Lung (tissue), 12 donors: ENCODE measurements around the gene MAGEA3. TPM values are rescaled to one million over a fixed set of nuclear protein-coding genes. Genes with fewer than 3 reads are reported as not detected.
"Not testable (repeated sequence)": the region's sequence is repeated elsewhere in the genome, so short reads cannot be mapped to it uniquely, and the experiment has no call there.

Experiments
- ATAC-seq: fragments of 200-7000 bp; cut with Tn5 transposase; one replicate; pipeline ENCODE4 v1.9.1; 2020; ENCODE audit warnings: moderate number of reproducible peaks; ENCODE audit not compliant: insufficient read depth, low FRiP score
- DNase-seq, 3 donors: peaks; one replicate each; pipeline ENCODE4 v3.0.0-alpha.2; 2013 to 2017
- H3K27ac ChIP-seq, 2 donors: one replicate each; pipeline ENCODE4 v1.5.1; 2013; ENCODE audit warnings: mild to moderate bottlenecking in 2 of 2, moderate library complexity in 2 of 2, control low read depth in 1 of 2, inconsistent platforms in 1 of 2, low read depth in 1 of 2, low read length in 1 of 2
- H3K27me3 ChIP-seq, 3 donors: one replicate each; pipeline ENCODE4 v1.5.1; 2013; ENCODE audit warnings: low read length in 2 of 3; ENCODE audit not compliant: control insufficient read depth in 3 of 3, insufficient read depth in 3 of 3
- H3K36me3 ChIP-seq, 4 donors: one replicate each; pipeline ENCODE4 v1.5.1; 2013; ENCODE audit warnings: low read length in 4 of 4, mild to moderate bottlenecking in 1 of 4, moderate library complexity in 1 of 4; ENCODE audit not compliant: control insufficient read depth in 4 of 4, insufficient read depth in 4 of 4
- H3K4me1 ChIP-seq, 5 donors: one replicate each; pipeline ENCODE4 v1.5.1; 2013; ENCODE audit warnings: low read length in 5 of 5, mild to moderate bottlenecking in 2 of 5, moderate library complexity in 1 of 5; ENCODE audit not compliant: control insufficient read depth in 5 of 5, insufficient read depth in 5 of 5
- H3K4me3 ChIP-seq: one replicate; pipeline ENCODE4 v1.5.1; 2013; ENCODE audit warnings: mild to moderate bottlenecking, control low read depth, moderate library complexity
- H3K9ac ChIP-seq, 2 donors: one replicate each; pipeline ENCODE4 v1.5.1; 2013; ENCODE audit warnings: low read length in 2 of 2, control low read depth in 1 of 2; ENCODE audit not compliant: insufficient read depth in 1 of 2
- H3K9me3 ChIP-seq, 4 donors: one replicate each; pipeline ENCODE4 v1.5.1; 2013; ENCODE audit warnings: low read length in 3 of 4, mild to moderate bottlenecking in 1 of 4, moderate library complexity in 1 of 4; ENCODE audit not compliant: control insufficient read depth in 4 of 4, insufficient read depth in 3 of 4
- WGBS, 2 donors: extraction: QIAGEN DNeasy Blood & Tissue Kit; methylation state at CpG; one replicate each; pipeline ENCODE4 v1.1.7; 2013; 5-methylcytosine and 5-hydroxymethylcytosine counted together
- polyA plus RNA-seq, 2 donors: library from polyadenylated mRNA; stranded (reverse); fragments of 200-250 nt; gene quantifications; one replicate each; pipeline ENCODE4 v1.2.1, GENCODE V29; 2013
- total RNA-seq, 2 donors: library from RNA; depleted of rRNA in 1 of 2; stranded (reverse); fragments of >200 nt in 1 of 2; gene quantifications; one replicate each; pipeline ENCODE4 v1.2.1, GENCODE V29; 2014 to 2021
- TF ChIP-seq, protein P1 (sequence below): IDR thresholded peaks from 2 replicates; pipeline ENCODE4 v1.5.1; 2012; ENCODE audit warnings: mild to moderate bottlenecking; ENCODE audit errors: control extremely low read depth, extremely low read depth
- donor health status: control.
- donor health status: control.
- donor health status: Bipolar disorder and iron deficiency.
- donor health status: healthy.
- donor health status: DM: yes; HTN: yes; CAD: no.

Gene MAGEA3
- total and polyA plus RNA-seq, 4 donors = not detected

DNA sequence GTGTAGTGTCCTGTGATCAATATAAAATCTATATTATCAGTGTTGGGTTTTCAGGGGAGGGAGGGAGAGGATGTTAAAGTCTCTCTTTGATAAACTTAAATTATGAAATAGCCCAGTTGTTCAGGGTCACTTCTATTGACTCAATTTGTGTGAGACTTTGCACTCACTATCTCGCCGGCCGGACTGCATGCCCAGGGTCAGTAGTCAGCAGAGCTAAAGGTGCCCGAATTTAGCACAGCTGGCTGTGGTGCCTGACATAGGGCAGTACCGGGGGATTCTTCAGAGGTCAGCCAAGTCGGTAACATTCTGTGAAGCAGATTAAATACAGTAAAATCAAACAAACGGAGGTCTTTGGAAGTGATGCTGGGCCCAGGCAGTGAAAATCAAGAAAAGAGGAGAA, 41.7 kb upstream of the MAGEA3 start:
- H3K36me3 ChIP-seq = no peaks in the 10 kb centered on the region
- 82 to 87% methylated on average over 7 of the region's 7 CpGs for WGBS, 2 donors
- no peak overlapping the region for H3K4me3 ChIP-seq
- TF ChIP-seq, protein P1, sequence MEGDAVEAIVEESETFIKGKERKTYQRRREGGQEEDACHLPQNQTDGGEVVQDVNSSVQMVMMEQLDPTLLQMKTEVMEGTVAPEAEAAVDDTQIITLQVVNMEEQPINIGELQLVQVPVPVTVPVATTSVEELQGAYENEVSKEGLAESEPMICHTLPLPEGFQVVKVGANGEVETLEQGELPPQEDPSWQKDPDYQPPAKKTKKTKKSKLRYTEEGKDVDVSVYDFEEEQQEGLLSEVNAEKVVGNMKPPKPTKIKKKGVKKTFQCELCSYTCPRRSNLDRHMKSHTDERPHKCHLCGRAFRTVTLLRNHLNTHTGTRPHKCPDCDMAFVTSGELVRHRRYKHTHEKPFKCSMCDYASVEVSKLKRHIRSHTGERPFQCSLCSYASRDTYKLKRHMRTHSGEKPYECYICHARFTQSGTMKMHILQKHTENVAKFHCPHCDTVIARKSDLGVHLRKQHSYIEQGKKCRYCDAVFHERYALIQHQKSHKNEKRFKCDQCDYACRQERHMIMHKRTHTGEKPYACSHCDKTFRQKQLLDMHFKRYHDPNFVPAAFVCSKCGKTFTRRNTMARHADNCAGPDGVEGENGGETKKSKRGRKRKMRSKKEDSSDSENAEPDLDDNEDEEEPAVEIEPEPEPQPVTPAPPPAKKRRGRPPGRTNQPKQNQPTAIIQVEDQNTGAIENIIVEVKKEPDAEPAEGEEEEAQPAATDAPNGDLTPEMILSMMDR = no peak
- no peaks in the 10 kb centered on the region for H3K4me1 ChIP-seq
- no peak for DNase-seq
- H3K9ac ChIP-seq = no peak overlapping the region
- no peak overlapping the region for H3K27ac ChIP-seq
- peaks cover 0 to 5% (median 0%) of the 10 kb centered on the region in 4 donors for H3K9me3 ChIP-seq
- H3K27me3 ChIP-seq = no peaks in the 10 kb centered on the region
- ATAC-seq = no peak

DNA sequence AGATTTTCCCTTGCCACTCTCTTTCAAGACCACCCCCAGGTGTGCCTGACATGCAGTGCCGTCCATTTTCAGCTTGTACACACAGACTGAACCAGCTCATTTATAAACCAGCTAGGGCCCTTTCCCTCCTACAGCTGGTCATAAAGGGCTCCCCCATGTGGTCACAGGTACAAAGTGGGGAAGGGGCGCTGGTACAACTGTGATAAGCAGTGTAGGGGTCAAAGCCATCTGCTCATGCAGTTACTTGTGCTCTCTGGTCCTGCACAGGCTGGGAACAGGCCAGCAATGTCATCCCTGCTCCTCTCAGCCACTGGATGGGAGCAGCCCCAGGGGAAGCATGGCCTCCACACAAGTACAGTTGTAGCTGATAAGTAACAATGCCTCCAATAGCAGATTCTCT, 40.3 kb upstream of the MAGEA3 start:
- WGBS, 2 donors = 36 to 46% methylated on average over 2 of the region's 2 CpGs
- Histone ChIP-seq H3K4me3 (no peak overlapping the region), H3K9me3 (peaks cover 0 to 7% (median 0%) of the 10 kb centered on the region in 4 donors), H3K27ac (no peak overlapping the region), H3K4me1 (no peaks in the 10 kb centered on the region), H3K27me3 (peaks cover 0 to 3% (median 0%) of the 10 kb centered on the region in 3 donors), H3K9ac (no peak overlapping the region), H3K36me3 (no peaks in the 10 kb centered on the region)
- ATAC-seq = no peak
- TF ChIP-seq, protein P1 = no peak
- no peak for DNase-seq

DNA sequence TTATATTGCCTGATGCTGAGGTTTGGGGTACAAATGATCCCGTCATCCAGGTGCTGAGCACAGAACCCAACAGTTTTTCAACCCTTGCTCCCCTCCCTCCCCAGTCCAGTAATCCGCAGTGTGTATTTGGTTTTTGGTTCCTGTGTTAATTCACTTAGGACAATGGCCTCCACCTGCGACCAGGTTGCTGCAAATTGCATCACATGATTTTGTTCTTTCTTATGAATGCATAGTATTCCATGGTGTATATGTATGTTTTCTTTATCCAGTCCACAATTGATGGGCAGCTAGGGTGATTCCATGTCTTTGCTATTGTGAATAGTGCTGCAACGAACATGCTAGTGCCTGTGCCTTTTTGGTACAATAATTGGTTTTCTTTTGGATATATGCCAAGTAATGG, 35.5 kb upstream of the MAGEA3 start:
- H3K4me3 ChIP-seq = no peak overlapping the region
- no peaks in the 10 kb centered on the region for H3K36me3 ChIP-seq
- TF ChIP-seq, protein P1 = no peak
- 46 to 92% methylated on average over 3 to 4 of the region's 4 CpGs for WGBS, 2 donors
- no peak for ATAC-seq
- no peak for DNase-seq
- no peaks in the 10 kb centered on the region for H3K4me1 ChIP-seq
- peaks cover 0 to 13% (median 5%) of the 10 kb centered on the region in 4 donors for H3K9me3 ChIP-seq
- H3K9ac ChIP-seq = no peak overlapping the region
- H3K27me3 ChIP-seq = peaks cover 0 to 3% (median 0%) of the 10 kb centered on the region in 3 donors
- no peak overlapping the region for H3K27ac ChIP-seq

DNA sequence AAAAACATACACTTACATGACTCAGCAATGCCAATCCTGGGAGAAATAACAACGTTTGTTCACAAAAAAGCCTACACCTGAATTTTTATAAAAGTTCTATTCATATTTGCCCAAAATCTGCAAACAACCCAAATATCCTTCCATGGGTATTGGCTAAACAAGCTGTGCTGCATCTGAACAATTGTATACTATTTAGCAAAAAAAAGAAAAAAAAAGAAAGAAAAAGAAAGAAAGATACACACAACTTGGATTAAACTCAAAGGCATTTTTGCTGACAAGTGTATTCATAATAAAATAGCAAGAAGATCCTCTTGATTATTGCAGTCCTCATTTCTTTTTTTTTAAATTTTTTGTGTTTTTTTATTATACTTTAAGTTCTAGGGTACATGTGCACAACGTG, 24.5 kb upstream of the MAGEA3 start:
- Histone ChIP-seq H3K4me3 (no peak overlapping the region), H3K27ac (no peak overlapping the region), H3K9ac (no peak overlapping the region), H3K27me3 (no peaks in the 10 kb centered on the region), H3K4me1 (no peaks in the 10 kb centered on the region), H3K36me3 (no peaks in the 10 kb centered on the region), H3K9me3 (no peaks in the 10 kb centered on the region)
- ATAC-seq (no peak), DNase-seq (no peak)
- 67 to 71% methylated on average over 2 of the region's 2 CpGs for WGBS, 2 donors
- TF ChIP-seq, protein P1 = no peak

DNA sequence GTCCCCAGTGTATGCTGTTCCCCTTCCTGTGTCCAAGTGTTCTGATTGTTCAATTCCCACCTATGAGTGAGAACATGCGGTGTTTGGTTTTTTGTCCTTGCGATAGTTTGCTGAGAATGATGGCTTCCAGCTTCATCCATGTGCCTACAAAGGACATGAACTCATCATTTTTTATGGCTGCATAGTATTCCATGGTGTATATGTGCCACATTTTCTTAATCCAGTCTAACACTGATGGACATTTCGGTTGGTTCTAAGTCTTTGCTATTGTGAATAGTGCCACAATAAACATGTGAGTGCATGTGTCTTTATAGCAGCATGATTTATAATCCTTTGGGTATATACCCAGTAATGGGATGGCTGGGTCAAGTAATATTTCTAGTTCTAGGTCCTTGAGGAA, 23.9 kb upstream of the MAGEA3 start:
- not testable (repeated sequence) for DNase-seq, H3K36me3 ChIP-seq, H3K9ac ChIP-seq, H3K27ac ChIP-seq, ATAC-seq, H3K27me3 ChIP-seq, H3K4me1 ChIP-seq, H3K9me3 ChIP-seq, H3K4me3 ChIP-seq
- WGBS, 2 donors = 86 to 100% methylated on average over 2 to 3 of the region's 3 CpGs

DNA sequence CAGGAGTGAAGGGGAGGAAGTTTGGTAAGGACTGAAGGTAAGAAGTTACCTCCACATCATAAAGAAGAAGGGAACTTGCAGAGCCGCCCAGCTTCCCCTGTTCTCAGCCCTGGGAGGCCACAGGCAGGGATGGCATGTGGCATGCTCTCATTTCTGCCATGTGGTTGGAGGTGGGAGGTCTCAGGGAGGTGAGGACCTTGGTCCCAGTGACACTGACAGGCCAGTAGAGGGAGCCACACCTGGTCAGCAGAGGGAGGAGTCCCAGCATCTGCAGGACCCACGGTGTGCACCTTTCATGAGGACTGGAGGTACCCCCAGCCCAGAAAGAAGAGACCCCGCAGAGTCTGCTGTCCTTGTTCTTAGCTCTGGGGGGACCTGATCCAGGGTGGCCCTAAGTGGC, 17.6 kb upstream of the MAGEA3 start:
- not testable (repeated sequence) for H3K4me3 ChIP-seq, H3K27ac ChIP-seq, H3K4me1 ChIP-seq, ATAC-seq, DNase-seq, H3K27me3 ChIP-seq, H3K36me3 ChIP-seq, H3K9ac ChIP-seq, H3K9me3 ChIP-seq
- WGBS, 2 donors = no CpG with 5 or more reads among the region's 3 CpGs
